Inflammatory macrophage (primary cell): ENCODE data around the gene RMND5A.
A peak's percentile ranks its signal among the peaks of the same experiment; 100 is the strongest.
"Not testable (repeated sequence)": the region's sequence is repeated elsewhere in the genome, so short reads cannot be mapped to it uniquely, and the experiment has no call there.

Source experiments
- DNase-seq, 2 donors: peaks; one replicate each; pipeline ENCODE4 v3.0.0-alpha.2; 2020 to 2022
- total RNA-seq, 18 experiments: gene quantifications; one replicate each; lab custom pipeline; 2026; ENCODE audit warnings: mixed read lengths in 6 of 18, inconsistent platforms in 2 of 18; lab: John Stamatoyannopoulos, UW

RMND5A gene
- 12.4 to 108 (median 72.7) reads per million in 18 experiments for total RNA-seq

- DNase-seq: peak; percentile 91 to 92
Observed at GRCh38 chr2:86719637-86720539, at the start of gene RMND5A. Gene RMND5A, plus strand, starts transcription at chr2:86720291. Its CDS starts 377 bp downstream, at chr2:86720668.

- DNase-seq: no peak
Observed at GRCh38 chr2:86671337-86671981, 48.6 kb upstream of the RMND5A start.

GRCh38 chr2:86672027-86672545 is 48.0 kb upstream of the RMND5A start:
- DNase-seq: no peak

- DNase-seq: no peak
Observed at GRCh38 chr2:86673011-86673410, 47.1 kb upstream of the RMND5A start.

GRCh38 chr2:86673986-86674670 is 46.0 kb upstream of the RMND5A start:
- DNase-seq: no peak

- no peak for DNase-seq
Observed at GRCh38 chr2:86675104-86675503, 45.0 kb upstream of the RMND5A start.

GRCh38 chr2:86675511-86676015 is 44.5 kb upstream of the RMND5A start:
- no peak for DNase-seq

- peak in 1 of 2 donors; percentile 35 for DNase-seq
Observed at GRCh38 chr2:86677816-86678215, 42.3 kb upstream of the RMND5A start.

- no peak for DNase-seq
Observed at GRCh38 chr2:86679036-86679435, 41.1 kb upstream of the RMND5A start.

GRCh38 chr2:86685351-86685750 is 34.7 kb upstream of the RMND5A start:
- DNase-seq: no peak

GRCh38 chr2:86686460-86686859 is 33.6 kb upstream of the RMND5A start:
- DNase-seq: no peak

- no peak for DNase-seq
Observed at GRCh38 chr2:86686905-86687304, 33.2 kb upstream of the RMND5A start.

GRCh38 chr2:86695053-86695691 is 24.9 kb upstream of the RMND5A start:
- no peak for DNase-seq

- peak; percentile 10 to 38 for DNase-seq
Observed at GRCh38 chr2:86697551-86698104, 22.5 kb upstream of the RMND5A start.

GRCh38 chr2:86700690-86701089 is 19.4 kb upstream of the RMND5A start:
- no peak for DNase-seq

GRCh38 chr2:86703704-86704361 is 16.3 kb upstream of the RMND5A start:
- DNase-seq: no peak

GRCh38 chr2:86704459-86704971 is 15.6 kb upstream of the RMND5A start:
- no peak for DNase-seq

- DNase-seq: no peak
Observed at GRCh38 chr2:86706220-86706619, 13.9 kb upstream of the RMND5A start.

- DNase-seq: no peak
Observed at GRCh38 chr2:86706935-86707334, 13.2 kb upstream of the RMND5A start.

GRCh38 chr2:86708126-86708525 is 12.0 kb upstream of the RMND5A start:
- DNase-seq: not testable (repeated sequence)

GRCh38 chr2:86714579-86715173 is 5.4 kb upstream of the RMND5A start:
- DNase-seq: not testable (repeated sequence)
